Small intestine (tissue), 7 donors: ENCODE measurements around the gene MYO3B. TPM values are rescaled to one million over a fixed set of nuclear protein-coding genes. Genes with fewer than 3 reads are reported as not detected.

Experiments used
- DNase-seq, 2 donors: peaks; one replicate each; pipeline versions ENCODE4 v3.0.0 to v3.0.0-alpha.2; 2013
- FAIRE-seq: peaks from 2 replicates; lab custom pipeline; 2012; peaks lifted over from hg19 to GRCh38; lab: Jason Lieb, UNC
- H3K27ac ChIP-seq, 3 donors: one replicate each; pipeline ENCODE4 v1.5.1; 2013; ENCODE audit warnings: low read length in 2 of 3, mild to moderate bottlenecking in 2 of 3, control low read depth in 1 of 3, inconsistent platforms in 1 of 3, low read depth in 1 of 3, moderate library complexity in 1 of 3
- H3K27me3 ChIP-seq, 3 donors: one replicate each; pipeline ENCODE4 v1.6.1; 2013; ENCODE audit warnings: low read length in 3 of 3, inconsistent platforms in 1 of 3; ENCODE audit not compliant: control insufficient read depth in 3 of 3, insufficient read depth in 3 of 3
- H3K36me3 ChIP-seq, 3 donors: one replicate each; pipeline ENCODE4 v1.6.1; 2013; ENCODE audit warnings: low read length in 3 of 3, inconsistent platforms in 1 of 3, low read depth in 1 of 3, mild to moderate bottlenecking in 1 of 3, moderate library complexity in 1 of 3; ENCODE audit not compliant: control insufficient read depth in 3 of 3, insufficient read depth in 2 of 3
- H3K4me1 ChIP-seq, 3 donors: one replicate each; pipeline ENCODE4 v1.6.1; 2013; ENCODE audit warnings: low read length in 2 of 3, inconsistent platforms in 1 of 3, low read depth in 1 of 3, mild to moderate bottlenecking in 1 of 3, moderate library complexity in 1 of 3; ENCODE audit not compliant: control insufficient read depth in 3 of 3, insufficient read depth in 2 of 3
- H3K4me3 ChIP-seq, 3 donors: one replicate each; pipeline ENCODE4 v1.5.1; 2013; ENCODE audit warnings: low read length in 3 of 3, control low read depth in 1 of 3, inconsistent platforms in 1 of 3, low read depth in 1 of 3, mild to moderate bottlenecking in 1 of 3, moderate library complexity in 1 of 3
- H3K9me3 ChIP-seq, 2 donors: one replicate each; pipeline ENCODE4 v1.6.1; 2013; ENCODE audit warnings: low read depth in 1 of 2, low read length in 1 of 2; ENCODE audit not compliant: control insufficient read depth in 2 of 2, insufficient read depth in 1 of 2
- WGBS, 3 donors: extraction: QIAGEN DNeasy Blood & Tissue Kit; methylation state at CpG; one replicate each; pipeline ENCODE4 v1.1.7; 2013; 5-methylcytosine and 5-hydroxymethylcytosine counted together
- polyA plus RNA-seq, 4 donors: library from polyadenylated mRNA; stranded (reverse) in 3 of 4; unstranded in 1 of 4; fragments of 200-250 nt in 3 of 4; fragments of 120-200 nt in 1 of 4; gene quantifications; one replicate each; pipeline versions ENCODE4 v1.2.1 to v1.2.3, GENCODE V29; 2013
- donor health status: healthy with polysubstance abuse.
- donor health status: control.
- donor health status: control.
- donor health status: Bipolar disorder and iron deficiency.
- donor health status: healthy.

Gene MYO3B
- polyA plus RNA-seq, 4 donors, result 0.03 to 0.81 TPM; not detected in 2

DNA sequence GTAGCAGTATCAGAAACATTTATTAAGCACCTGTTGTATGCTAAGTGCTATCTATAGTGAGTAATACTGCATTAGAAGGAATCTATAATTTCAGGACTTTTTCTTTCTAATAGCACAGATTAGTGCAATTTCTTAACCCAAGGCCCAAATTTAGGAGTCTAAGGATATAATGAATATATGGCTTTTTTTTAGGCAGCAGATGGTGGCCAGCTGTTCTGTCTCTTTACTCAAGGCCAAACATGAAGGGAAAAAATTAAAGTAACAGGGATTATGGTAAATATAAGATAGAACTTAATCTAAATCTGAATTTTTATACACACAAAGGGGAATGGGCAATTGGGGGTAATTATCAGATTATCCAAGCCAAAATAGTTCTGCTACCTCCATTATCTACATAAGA is 306.6 kb downstream of the MYO3B start:
- no peak overlapping the region for H3K27ac ChIP-seq
- FAIRE-seq (no peak), DNase-seq (no peak)
- no peak overlapping the region for H3K4me3 ChIP-seq
- H3K27me3 ChIP-seq, result no peaks in the 10 kb centered on the region
- H3K9me3 ChIP-seq, result no peaks in the 10 kb centered on the region
- peaks cover 0 to 14% (median 0%) of the 10 kb centered on the region in 3 donors for H3K4me1 ChIP-seq
- no peaks in the 10 kb centered on the region for H3K36me3 ChIP-seq

DNA sequence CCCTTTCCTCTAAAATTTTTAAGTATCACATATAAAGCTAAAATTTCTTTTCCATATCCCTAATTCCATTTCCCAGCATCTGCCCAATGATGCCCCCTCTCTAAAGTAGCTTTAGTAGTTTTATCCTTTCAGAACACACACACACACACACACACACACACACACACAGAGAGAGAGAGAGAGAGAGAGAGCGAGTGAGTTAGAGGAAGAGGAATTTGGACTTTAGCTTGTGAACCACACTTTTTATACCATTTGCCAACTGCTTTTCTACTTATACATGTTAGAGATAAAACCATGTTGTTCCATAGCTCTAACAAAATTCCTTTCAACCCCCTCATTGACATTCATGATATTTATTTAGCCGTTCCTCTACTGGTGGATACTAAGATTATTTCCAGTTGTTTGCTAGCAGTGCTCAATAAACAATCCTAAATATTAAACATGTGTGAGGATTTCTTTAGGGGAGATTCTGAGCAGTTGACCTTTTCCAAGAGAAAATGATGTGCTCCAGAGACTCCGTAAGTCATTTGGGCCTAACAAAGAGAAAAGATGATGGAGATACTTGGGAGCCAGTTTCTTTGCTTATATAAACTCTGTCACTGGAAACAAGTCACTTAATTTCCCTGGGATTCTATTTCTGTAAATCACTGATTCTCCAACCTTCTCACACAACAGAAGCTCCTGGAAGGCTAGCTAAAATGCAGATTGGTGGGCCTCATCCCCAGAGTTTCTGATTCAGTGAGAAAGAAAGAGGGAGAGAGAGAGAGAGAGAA is 307.5 kb downstream of the MYO3B start:
- no peaks in the 10 kb centered on the region for H3K36me3 ChIP-seq
- no peak overlapping the region for H3K4me3 ChIP-seq
- DNase-seq, result peak; percentile 53 to 74
- 30 to 58% (median 40%) methylated on average over 3 of the region's 3 CpGs for WGBS, 3 donors
- peaks cover 0 to 14% (median 0%) of the 10 kb centered on the region in 3 donors for H3K4me1 ChIP-seq
- FAIRE-seq, result no peak
- peak overlapping the region in 1 of 3 donors; percentile 40 for H3K27ac ChIP-seq
- H3K27me3 ChIP-seq, result no peaks in the 10 kb centered on the region
- H3K9me3 ChIP-seq, result no peaks in the 10 kb centered on the region

DNA sequence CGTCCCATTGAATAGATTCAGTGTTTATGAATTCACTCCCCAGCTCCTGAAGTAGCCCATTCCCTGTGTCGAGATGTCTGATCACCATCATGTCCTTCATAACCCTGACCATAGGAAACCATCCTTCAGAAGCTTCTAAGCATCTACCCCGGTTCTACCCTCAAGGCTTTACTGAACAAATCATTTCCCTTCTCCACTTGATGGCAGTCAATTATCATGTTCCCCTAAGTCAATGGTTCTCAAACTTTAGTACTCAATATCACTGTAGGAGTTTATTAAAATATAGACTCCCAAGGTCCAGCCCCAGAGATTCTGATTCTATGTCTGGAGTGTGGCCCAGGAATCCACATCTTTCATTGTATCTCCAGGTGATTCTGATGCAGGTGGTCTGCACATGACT is 308.8 kb downstream of the MYO3B start:
- Histone ChIP-seq H3K36me3 (no peaks in the 10 kb centered on the region), H3K27me3 (no peaks in the 10 kb centered on the region), H3K27ac (no peak overlapping the region), H3K9me3 (no peaks in the 10 kb centered on the region), H3K4me1 (peaks cover 0 to 14% (median 0%) of the 10 kb centered on the region in 3 donors), H3K4me3 (no peak overlapping the region)
- 80 to 89% (median 84%) methylated on average over 3 of the region's 3 CpGs for WGBS, 3 donors
- DNase-seq (no peak), FAIRE-seq (no peak)

DNA sequence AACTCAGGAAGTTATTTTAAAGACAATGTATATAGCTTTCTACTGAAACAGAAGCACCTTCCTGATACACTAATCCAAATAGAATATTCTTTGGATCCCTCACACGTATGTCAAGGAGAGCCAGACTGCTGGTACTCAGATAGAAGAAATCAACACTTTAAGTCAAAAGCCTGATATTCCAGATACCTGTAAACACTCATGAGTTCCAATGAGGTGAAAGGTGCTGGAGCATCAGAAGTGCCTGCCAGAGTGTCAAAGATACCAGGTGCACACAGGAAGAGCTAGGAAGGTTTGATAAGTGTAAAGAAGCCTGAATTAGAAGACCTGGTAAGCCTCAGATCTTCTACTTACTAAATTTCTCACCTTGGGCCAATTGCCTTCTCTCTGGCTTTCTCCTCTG is 310.9 kb downstream of the MYO3B start:
- Histone ChIP-seq H3K27me3 (no peaks in the 10 kb centered on the region), H3K36me3 (no peaks in the 10 kb centered on the region), H3K4me3 (no peak overlapping the region), H3K27ac (no peak overlapping the region), H3K4me1 (peaks cover 0 to 14% (median 0%) of the 10 kb centered on the region in 3 donors), H3K9me3 (no peaks in the 10 kb centered on the region)
- DNase-seq (no peak), FAIRE-seq (no peak)
- 54 to 83% (median 77%) methylated on average over 1 of the region's 1 CpG for WGBS, 3 donors

DNA sequence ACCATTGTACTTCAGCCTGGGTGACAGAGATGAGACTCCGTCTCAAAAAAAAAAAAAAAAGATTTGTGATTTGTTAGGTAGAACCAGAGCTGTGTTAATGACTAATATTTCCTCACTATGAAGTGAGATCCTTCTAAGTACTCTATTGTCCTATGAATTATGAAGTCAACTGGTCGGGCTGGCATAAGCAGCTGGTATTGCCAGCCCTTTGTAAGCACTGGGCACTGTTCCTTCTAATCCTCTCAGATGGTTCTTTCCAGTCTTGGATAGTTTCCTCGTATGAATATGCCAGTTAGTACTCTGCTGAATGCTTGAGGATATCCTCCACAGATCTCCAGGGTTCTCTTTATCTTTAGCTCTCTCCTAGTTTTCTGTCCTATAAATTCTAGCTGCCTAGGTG is 314.1 kb downstream of the MYO3B start:
- H3K4me3 ChIP-seq, result no peak overlapping the region
- FAIRE-seq (no peak), DNase-seq (no peak)
- H3K27ac ChIP-seq, result no peak overlapping the region
- H3K36me3 ChIP-seq, result no peaks in the 10 kb centered on the region
- peaks cover 0 to 7% (median 0%) of the 10 kb centered on the region in 3 donors for H3K4me1 ChIP-seq
- WGBS, 3 donors, result 69 to 82% (median 72%) methylated on average over 3 of the region's 3 CpGs
- no peaks in the 10 kb centered on the region for H3K9me3 ChIP-seq
- no peaks in the 10 kb centered on the region for H3K27me3 ChIP-seq

DNA sequence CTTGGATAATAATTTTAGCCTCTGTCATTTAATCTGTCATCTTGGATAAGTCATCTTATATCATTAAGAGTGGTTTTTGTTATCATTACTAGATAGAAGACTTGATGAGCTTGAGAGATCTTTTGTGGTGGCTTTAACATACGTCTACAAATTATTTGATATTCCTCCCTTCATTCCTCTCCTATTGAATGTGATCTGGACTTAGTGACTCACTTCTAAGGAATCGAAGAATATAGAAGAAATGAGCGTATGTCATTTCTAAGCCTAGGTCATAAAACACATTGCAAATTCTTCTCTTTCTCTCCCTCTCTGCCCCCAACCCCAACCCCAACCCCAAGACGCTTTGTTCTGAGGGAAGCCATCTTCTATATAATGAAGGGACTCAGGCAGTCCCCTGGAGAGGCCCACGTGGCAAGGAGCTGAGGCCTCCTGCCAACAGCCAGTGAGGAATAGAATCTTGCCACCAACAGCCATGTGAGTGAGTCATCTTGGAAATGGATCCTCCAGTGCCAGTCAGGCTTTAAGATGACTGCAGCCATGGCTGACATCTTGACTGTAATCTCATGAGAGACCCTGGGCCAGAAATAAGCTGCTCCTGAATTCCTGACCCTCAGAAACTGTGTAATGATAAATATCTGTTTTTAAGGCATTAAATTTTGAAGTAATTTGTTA is 315.6 kb downstream of the MYO3B start:
- DNase-seq (no peak), FAIRE-seq (no peak)
- no peaks in the 10 kb centered on the region for H3K27me3 ChIP-seq
- peaks cover 0 to 7% (median 0%) of the 10 kb centered on the region in 3 donors for H3K4me1 ChIP-seq
- no peak overlapping the region for H3K4me3 ChIP-seq
- H3K36me3 ChIP-seq, result no peaks in the 10 kb centered on the region
- H3K27ac ChIP-seq, result no peak overlapping the region
- H3K9me3 ChIP-seq, result no peaks in the 10 kb centered on the region
- WGBS, 3 donors, result 81 to 84% (median 83%) methylated on average over 5 of the region's 5 CpGs

DNA sequence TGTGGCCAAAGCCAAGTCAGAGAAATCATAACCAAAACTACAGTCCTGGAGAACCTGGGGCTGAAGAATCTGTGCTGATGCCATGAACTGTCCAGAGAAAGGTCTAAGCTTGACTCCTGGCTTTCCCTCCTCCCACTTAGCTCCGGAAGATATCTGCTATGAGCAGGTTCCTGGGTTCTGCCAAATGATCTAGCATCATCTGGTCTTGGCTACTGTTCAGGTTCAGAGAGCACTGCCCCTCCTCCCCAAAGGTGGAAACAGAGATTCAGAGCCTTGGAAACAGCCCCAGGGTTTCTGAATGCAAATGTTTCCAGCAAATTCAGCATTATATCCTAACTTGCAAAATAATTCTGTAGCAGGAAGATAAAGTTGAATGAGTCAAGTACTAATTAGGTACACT is 317.9 kb downstream of the MYO3B start:
- H3K36me3 ChIP-seq, result no peaks in the 10 kb centered on the region
- no peaks in the 10 kb centered on the region for H3K9me3 ChIP-seq
- H3K4me3 ChIP-seq, result no peak overlapping the region
- WGBS, 3 donors, result 10 to 51% (median 40%) methylated on average over 1 of the region's 1 CpG
- DNase-seq (no peak), FAIRE-seq (no peak)
- no peak overlapping the region for H3K27ac ChIP-seq
- H3K4me1 ChIP-seq, result no peaks in the 10 kb centered on the region
- no peaks in the 10 kb centered on the region for H3K27me3 ChIP-seq

DNA sequence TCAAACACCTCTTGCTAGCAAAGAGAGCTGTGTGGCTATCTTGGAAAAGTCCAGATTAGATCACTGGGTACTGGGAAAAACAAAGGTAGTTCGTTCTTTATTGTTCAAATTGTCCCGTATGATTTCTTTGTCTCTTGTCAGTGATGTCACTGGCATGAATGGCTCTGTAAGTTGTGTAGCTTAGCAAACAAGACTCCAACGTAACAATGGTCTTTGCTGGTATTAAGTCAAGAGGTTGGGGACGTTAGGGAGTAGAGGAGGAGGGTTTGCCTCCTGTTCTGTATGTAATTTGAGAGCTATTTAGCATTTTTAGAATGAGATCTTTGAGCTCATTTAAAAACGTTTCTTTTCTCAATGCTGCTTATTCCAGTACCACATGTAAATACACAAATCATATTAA is 320.7 kb downstream of the MYO3B start:
- no peaks in the 10 kb centered on the region for H3K4me1 ChIP-seq
- no peaks in the 10 kb centered on the region for H3K36me3 ChIP-seq
- 42 to 52% (median 48%) methylated on average over 5 of the region's 5 CpGs for WGBS, 3 donors
- FAIRE-seq (no peak), DNase-seq (no peak)
- H3K27me3 ChIP-seq, result no peaks in the 10 kb centered on the region
- H3K4me3 ChIP-seq, result no peak overlapping the region
- H3K9me3 ChIP-seq, result no peaks in the 10 kb centered on the region
- no peak overlapping the region for H3K27ac ChIP-seq
